H1 (cell line): ENCODE data around the gene TP63. TPM values are rescaled to one million over a fixed set of nuclear protein-coding genes. Genes with fewer than 3 reads are reported as not detected.

Source experiments
- CTCF ChIA-PET: fragments of 300-600 bp; sonication (Branson Sonifier 250); formaldehyde crosslinking; loops from one replicate; lab custom pipeline; 2021; ENCODE audit not compliant: partially characterized antibody; lab: Charles Lee
- POLR2A ChIA-PET: fragments of 300-600 bp; sonication (Branson Sonifier 250); formaldehyde crosslinking; loops from one replicate; lab custom pipeline; 2021; ENCODE audit warnings: inconsistent platforms; ENCODE audit not compliant: partially characterized antibody; lab: Charles Lee
- DNase-seq, 2 experiments: peaks; one replicate each; pipeline versions ENCODE4 v3.0.0 to v3.0.0-alpha.2; 2010 to 2022; ENCODE audit warnings: low spot score in 2 of 2, low read depth in 1 of 2, mixed read lengths in 1 of 2
- FAIRE-seq: peaks from 2 replicates; lab custom pipeline; 2011; peaks lifted over from hg19 to GRCh38; lab: Jason Lieb, UNC
- H2AFZ ChIP-seq: 2 replicates; pipeline ENCODE4 v1.8.1; 2012; ENCODE audit warnings: low read length, inconsistent platforms
- H2AK5ac ChIP-seq: 2 replicates; pipeline ENCODE4 v1.6.1; 2013; ENCODE audit warnings: low read depth, low read length
- H2BK120ac ChIP-seq: replicated peaks from 2 replicates; pipeline ENCODE3; 2013; ENCODE audit warnings: low read depth, low read length, inconsistent platforms
- H2BK12ac ChIP-seq: 2 replicates; pipeline ENCODE4 v1.6.1; 2013; ENCODE audit warnings: low read depth, low read length
- H2BK15ac ChIP-seq: 2 replicates; pipeline ENCODE4 v1.6.1; 2013; ENCODE audit warnings: low read length
- H2BK20ac ChIP-seq: 2 replicates; pipeline ENCODE4 v1.6.1; 2013; ENCODE audit warnings: low read length
- H2BK5ac ChIP-seq: 2 replicates; pipeline ENCODE4 v1.6.1; 2013; ENCODE audit warnings: low read depth, low read length
- H3K14ac ChIP-seq: 2 replicates; pipeline ENCODE4 v1.6.1; 2013; ENCODE audit warnings: inconsistent platforms; ENCODE audit not compliant: insufficient read length
- H3K18ac ChIP-seq: 2 replicates; pipeline ENCODE4 v1.6.1; 2013; ENCODE audit warnings: low read length; ENCODE audit errors: extremely low read depth
- H3K23ac ChIP-seq: 2 replicates; pipeline ENCODE4 v1.6.1; 2013; ENCODE audit warnings: inconsistent platforms; ENCODE audit not compliant: insufficient read length
- H3K23me2 ChIP-seq: 2 replicates; pipeline ENCODE4 v1.6.1; 2013; ENCODE audit warnings: low read depth, low read length
- H3K27ac ChIP-seq: 2 replicates; pipeline ENCODE4 v1.6.1; 2011; ENCODE audit warnings: low read depth, low read length, inconsistent platforms
- H3K27me3 ChIP-seq, 4 experiments: replicated peaks in 1 of 4; 1 replicate in 1 of 4; 2 replicates in 3 of 4; pipeline versions ENCODE4 v1.6.1 to v1.8.1; 2011 to 2013; ENCODE audit warnings: low read length in 3 of 4, mild to moderate bottlenecking in 3 of 4, inconsistent platforms in 2 of 4, mixed read lengths in 2 of 4, moderate library complexity in 1 of 4; ENCODE audit not compliant: control insufficient read depth in 3 of 4, insufficient read depth in 3 of 4; ENCODE audit errors: extremely low read depth in 1 of 4
- H3K36me3 ChIP-seq, 4 experiments: 2 replicates each; pipeline versions ENCODE4 v1.6.1 to v1.8.1; 2011 to 2013; ENCODE audit warnings: mild to moderate bottlenecking in 4 of 4, low read length in 3 of 4, moderate library complexity in 2 of 4, control low read depth in 1 of 4, inconsistent platforms in 1 of 4; ENCODE audit not compliant: insufficient read depth in 4 of 4, control insufficient read depth in 2 of 4
- H3K4ac ChIP-seq: replicated peaks from 2 replicates; pipeline ENCODE3; 2013; ENCODE audit warnings: low read length, low read depth, mixed read lengths, inconsistent platforms; ENCODE audit not compliant: insufficient read length
- H3K4me1 ChIP-seq, 4 experiments: replicated peaks in 1 of 4; 1 replicate in 1 of 4; 2 replicates in 3 of 4; pipeline versions ENCODE4 v1.6.1 to v1.8.1; 2011 to 2013; ENCODE audit warnings: low read length in 3 of 4, inconsistent platforms in 2 of 4, mixed read lengths in 1 of 4; ENCODE audit not compliant: insufficient read depth in 4 of 4, control insufficient read depth in 3 of 4
- H3K4me2 ChIP-seq, 2 experiments: 2 replicates each; pipeline versions ENCODE4 v1.6.1 to v1.8.1; 2011 to 2013; ENCODE audit warnings: low read depth in 2 of 2, low read length in 2 of 2, control low read depth in 1 of 2, inconsistent platforms in 1 of 2, mild to moderate bottlenecking in 1 of 2; ENCODE audit not compliant: insufficient read depth in 1 of 2
- H3K4me3 ChIP-seq, 4 experiments: fragments of 200-600, 300-600 bp in 1 of 4; sonication (generic), shearing (Covaris generic), sonication (Bioruptor Twin) in 1 of 4; 2 replicates each; pipeline versions ENCODE4 v1.5.1 to v1.8.1; 2011 to 2016; ENCODE audit warnings: low read length in 4 of 4, low read depth in 3 of 4, control low read depth in 2 of 4, inconsistent platforms in 2 of 4, mild to moderate bottlenecking in 2 of 4, mixed read lengths in 1 of 4, moderate library complexity in 1 of 4; ENCODE audit not compliant: insufficient read depth in 2 of 4; ENCODE audit errors: extremely low read depth in 1 of 4
- H3K56ac ChIP-seq: replicated peaks from 2 replicates; pipeline ENCODE3; 2013; ENCODE audit warnings: low read depth, mild to moderate bottlenecking, mixed read lengths, low read length, inconsistent platforms; ENCODE audit not compliant: insufficient read length
- H3K79me1 ChIP-seq: 2 replicates; pipeline ENCODE4 v1.6.1; 2013; ENCODE audit warnings: low read depth, low read length, control low read depth
- H3K79me2 ChIP-seq, 2 experiments: 2 replicates each; pipeline versions ENCODE4 v1.6.1 to v1.8.1; 2012 to 2013; ENCODE audit warnings: low read length in 2 of 2, mild to moderate bottlenecking in 2 of 2, inconsistent platforms in 1 of 2; ENCODE audit not compliant: insufficient read depth in 2 of 2, control insufficient read depth in 1 of 2
- H3K9ac ChIP-seq, 4 experiments: replicated peaks in 1 of 4; 1 replicate in 1 of 4; 2 replicates in 3 of 4; pipeline versions ENCODE4 v1.6.1 to v1.8.1; 2011 to 2013; ENCODE audit warnings: low read depth in 3 of 4, low read length in 3 of 4, control low read depth in 2 of 4, mild to moderate bottlenecking in 2 of 4, moderate library complexity in 2 of 4, inconsistent platforms in 1 of 4; ENCODE audit errors: extremely low read depth in 1 of 4
- H3K9me3 ChIP-seq, 2 experiments: 2 replicates each; pipeline versions ENCODE4 v1.6.1 to v1.8.1; 2012 to 2013; ENCODE audit warnings: mild to moderate bottlenecking in 2 of 2, moderate library complexity in 2 of 2, control low read depth in 1 of 2, inconsistent platforms in 1 of 2, low read depth in 1 of 2, low read length in 1 of 2, mixed read lengths in 1 of 2; ENCODE audit not compliant: insufficient read depth in 2 of 2
- H4K20me1 ChIP-seq, 2 experiments: replicated peaks in 1 of 2; 2 replicates each; pipeline versions ENCODE3 to v1.8.1; 2011 to 2013; ENCODE audit warnings: inconsistent platforms in 2 of 2, low read length in 2 of 2, mild to moderate bottlenecking in 1 of 2; ENCODE audit not compliant: insufficient read depth in 2 of 2, control insufficient read depth in 1 of 2
- H4K5ac ChIP-seq: 2 replicates; pipeline ENCODE4 v1.6.1; 2013; ENCODE audit warnings: low read length, low read depth, mixed read lengths, inconsistent platforms; ENCODE audit not compliant: insufficient read length
- H4K8ac ChIP-seq: 2 replicates; pipeline ENCODE4 v1.8.0; 2013; ENCODE audit warnings: mild to moderate bottlenecking, moderate library complexity, low read length, inconsistent platforms; ENCODE audit not compliant: insufficient read depth; ENCODE audit errors: extremely low read depth
- H4K91ac ChIP-seq: replicated peaks from 2 replicates; pipeline ENCODE3; 2013; ENCODE audit warnings: low read length, mixed read lengths, inconsistent platforms; ENCODE audit not compliant: insufficient read length
- ATF2 ChIP-seq: IDR thresholded peaks from 2 replicates; pipeline ENCODE4 v1.6.1; 2012; ENCODE audit warnings: low read length, inconsistent platforms
- BCL11A ChIP-seq, 2 experiments: IDR thresholded peaks; one replicate each; pipeline ENCODE4 v1.6.1; 2011; ENCODE audit warnings: low read depth in 2 of 2, low read length in 2 of 2, mild to moderate bottlenecking in 2 of 2
- BRCA1 ChIP-seq: IDR thresholded peaks from 2 replicates; pipeline ENCODE4 v1.6.1; 2012; ENCODE audit warnings: low read depth, low read length, improper control_type of control experiment
- CBX5 ChIP-seq: fragments of 300-800, 300-1000 bp; sonication (generic); IDR thresholded peaks from 2 replicates; pipeline ENCODE4 v1.7.1; 2016; ENCODE audit warnings: antibody characterized with exemption, low read length, low read depth
- CREB1 ChIP-seq: IDR thresholded peaks from 2 replicates; pipeline ENCODE4 v1.6.1; 2012; ENCODE audit warnings: inconsistent platforms
- HDAC6 ChIP-seq: IDR thresholded peaks from one replicate; pipeline ENCODE4 v1.7.1; 2012; ENCODE audit warnings: low read depth, mild to moderate bottlenecking, inconsistent platforms, low read length, moderate library complexity
- KDM4A ChIP-seq: IDR thresholded peaks from one replicate; pipeline ENCODE4 v1.7.1; 2012; ENCODE audit warnings: low read depth, mild to moderate bottlenecking, moderate library complexity, low read length, inconsistent platforms; ENCODE audit not compliant: severe bottlenecking
- POLR2A ChIP-seq, 2 experiments: IDR thresholded peaks; 1 replicate in 1 of 2; 2 replicates in 1 of 2; pipeline ENCODE4 v1.6.1; 2011; ENCODE audit warnings: low read depth in 2 of 2, low read length in 2 of 2, mild to moderate bottlenecking in 2 of 2; ENCODE audit errors: control extremely low read depth in 1 of 2
- RNF2 ChIP-seq: fragments of 200-900, 300-1000 bp; sonication (generic); IDR thresholded peaks from 2 replicates; pipeline ENCODE4 v1.7.1; 2016; ENCODE audit warnings: borderline replicate concordance, low read depth, mild to moderate bottlenecking, antibody characterized with exemption, low read length; ENCODE audit not compliant: poor library complexity, severe bottlenecking; ENCODE audit errors: missing control alignments
- SIRT6 ChIP-seq: IDR thresholded peaks from one replicate; pipeline ENCODE4 v1.7.1; 2012; ENCODE audit warnings: low read length, inconsistent platforms
- SUZ12 ChIP-seq: fragments of 200-600 bp; sonication (generic); IDR thresholded peaks from 2 replicates; pipeline ENCODE4 v1.6.1; 2012; ENCODE audit warnings: mild to moderate bottlenecking, inconsistent platforms, low read length, moderate library complexity, mixed read lengths
- USF2 ChIP-seq: IDR thresholded peaks from 2 replicates; pipeline ENCODE4 v1.6.1; 2011; ENCODE audit warnings: low read length, improper control_type of control experiment
- WGBS, 2 experiments: shearing (Covaris generic) in 1 of 2; methylation state at CpG; one replicate each; pipeline versions ENCODE4 v1.1.6 to v1.1.7; 2013 to 2015; ENCODE audit warnings: low lambda C conversion rate in 2 of 2, mixed read lengths in 2 of 2, inconsistent platforms in 1 of 2, low coverage in 1 of 2, missing lambda C conversion rate in 1 of 2; ENCODE audit not compliant: insufficient replicate concordance in 2 of 2, insufficient coverage in 1 of 2, insufficient read length in 1 of 2; ENCODE audit errors: extremely low coverage in 1 of 2, missing lambda C conversion rate in 1 of 2; 5-methylcytosine and 5-hydroxymethylcytosine counted together
- polyA plus RNA-seq, 7 experiments: library from polyadenylated mRNA; depleted of rRNA in 3 of 7; stranded (reverse) in 5 of 7; unstranded in 2 of 7; fragments of >200 nt in 5 of 7; fragments of 200-250 nt in 2 of 7; gene quantifications; 1 replicate in 5 of 7; 2 replicates in 1 of 7; 4 replicates in 1 of 7; pipeline versions ENCODE4 v1.2.1 to v1.2.3, GENCODE V29; 2011 to 2013; ENCODE audit warnings: missing spikeins in 2 of 7, mixed read lengths in 2 of 7
- total RNA-seq: library from RNA; stranded (reverse); fragmentation: NEBNext Ultra II Directional; extraction: Animal tissue kit (Norgen Biotek cat#: 25700); gene quantifications from 2 replicates; pipeline ENCODE4 v1.2.1, GENCODE V29; 2021

TP63 gene
- total and polyA plus RNA-seq, 2 of the 8 experiments (the other 6 are each of a cell fraction or from before 2014, with no cell fraction given) = not detected

- no peak overlapping the region for H4K91ac ChIP-seq
- no peaks in the 10 kb centered on the region for H4K20me1 ChIP-seq
- ChIA-PET POLR2A (no interaction called here), CTCF (interaction anchor here (0.6 kb wide), 1 partner anchor 171 kb away, joined by 3 read pairs; no protein-coding TSS in a partner anchor)
- H3K27me3 ChIP-seq = no peaks in the 10 kb centered on the region
- no peaks in the 10 kb centered on the region for H3K36me3 ChIP-seq
- no peak overlapping the region for H2AK5ac ChIP-seq
- H3K9me3 ChIP-seq = no peaks in the 10 kb centered on the region
- no peak overlapping the region for H2BK12ac ChIP-seq
- no peak overlapping the region for H2BK5ac ChIP-seq
- H3K9ac ChIP-seq = peak overlapping the region in 1 of 4 experiments; percentile 13; a peak in 1 of 7 replicates
- H3K79me1 ChIP-seq = no peaks in the 10 kb centered on the region
- H3K79me2 ChIP-seq = no peaks in the 10 kb centered on the region
- H3K4me1 ChIP-seq = peaks cover 0 to 7% (median 0%) of the 10 kb centered on the region in 4 experiments; a peak in 1 of 7 replicates
- no peak overlapping the region for H2AFZ ChIP-seq
- H3K23me2 ChIP-seq = no peaks in the 10 kb centered on the region
- WGBS, 2 experiments = 82% methylated on average over 2 of the region's 2 CpGs; no CpG with 5 or more reads in 1 of the 2 experiments
- no peak overlapping the region for H3K23ac ChIP-seq
- no peak overlapping the region for H3K14ac ChIP-seq
- FAIRE-seq (no peak), DNase-seq (no peak)
- no peak overlapping the region for H3K4me3 ChIP-seq
- no peak overlapping the region for H4K8ac ChIP-seq
- no peak overlapping the region for H3K27ac ChIP-seq
- H3K4ac ChIP-seq = no peak overlapping the region
- no peak overlapping the region for H3K56ac ChIP-seq
- no peak overlapping the region for H2BK20ac ChIP-seq
- no peak overlapping the region for H4K5ac ChIP-seq
- no peak overlapping the region for H3K18ac ChIP-seq
- H2BK120ac ChIP-seq = no peak overlapping the region
- H2BK15ac ChIP-seq = no peak overlapping the region
- H3K4me2 ChIP-seq = no peak overlapping the region
- no peak for TF ChIP-seq CBX5
- TF ChIP-seq SUZ12 = no peak
- no peak for TF ChIP-seq KDM4A
- no peak for TF ChIP-seq BRCA1
- TF ChIP-seq HDAC6 = no peak
- TF ChIP-seq RNF2 = no peak
- no peak for TF ChIP-seq BCL11A (IDR thresholded peaks at IDR 0.05; ENCODE audit: low read depth in 2 of 2, low read length in 2 of 2)
- TF ChIP-seq SIRT6 = no peak
- TF ChIP-seq ATF2 = no peak
- TF ChIP-seq POLR2A (IDR thresholded peaks at IDR 0.05; ENCODE audit: control extremely low read depth in 1 of 2, low read depth in 2 of 2, low read length in 2 of 2) = no peak
- TF ChIP-seq USF2 = no peak
- no peak for TF ChIP-seq CREB1
Observed at GRCh38 chr3:189839576-189839975, 208.4 kb downstream of the TP63 start.
